CD1c-positive myeloid dendritic cell (primary cell): Measurements from ENCODE around the gene IL17RC.
"Not testable (repeated sequence)": the region's sequence is repeated elsewhere in the genome, so short reads cannot be mapped to it uniquely, and the experiment has no call there.

Experiments used
- DNase-seq: peaks from one replicate; pipeline ENCODE4 v3.0.0-alpha.2; 2016; ENCODE audit errors: extremely low spot score

Gene IL17RC, protein sequence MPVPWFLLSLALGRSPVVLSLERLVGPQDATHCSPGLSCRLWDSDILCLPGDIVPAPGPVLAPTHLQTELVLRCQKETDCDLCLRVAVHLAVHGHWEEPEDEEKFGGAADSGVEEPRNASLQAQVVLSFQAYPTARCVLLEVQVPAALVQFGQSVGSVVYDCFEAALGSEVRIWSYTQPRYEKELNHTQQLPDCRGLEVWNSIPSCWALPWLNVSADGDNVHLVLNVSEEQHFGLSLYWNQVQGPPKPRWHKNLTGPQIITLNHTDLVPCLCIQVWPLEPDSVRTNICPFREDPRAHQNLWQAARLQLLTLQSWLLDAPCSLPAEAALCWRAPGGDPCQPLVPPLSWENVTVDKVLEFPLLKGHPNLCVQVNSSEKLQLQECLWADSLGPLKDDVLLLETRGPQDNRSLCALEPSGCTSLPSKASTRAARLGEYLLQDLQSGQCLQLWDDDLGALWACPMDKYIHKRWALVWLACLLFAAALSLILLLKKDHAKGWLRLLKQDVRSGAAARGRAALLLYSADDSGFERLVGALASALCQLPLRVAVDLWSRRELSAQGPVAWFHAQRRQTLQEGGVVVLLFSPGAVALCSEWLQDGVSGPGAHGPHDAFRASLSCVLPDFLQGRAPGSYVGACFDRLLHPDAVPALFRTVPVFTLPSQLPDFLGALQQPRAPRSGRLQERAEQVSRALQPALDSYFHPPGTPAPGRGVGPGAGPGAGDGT

GRCh38 chr3:9916734-9917680, at the start of gene IL17RC:
IL17RC (plus strand) TSS chr3:9917098; CDS start chr3:9917316, 218 bp downstream.
- peak; percentile 70 for DNase-seq

- no peak for DNase-seq
Measured at GRCh38 chr3:9867106-9867505, 49.8 kb upstream of the IL17RC start.

GRCh38 chr3:9869955-9870354, 46.9 kb upstream of the IL17RC start:
- no peak for DNase-seq

DNA sequence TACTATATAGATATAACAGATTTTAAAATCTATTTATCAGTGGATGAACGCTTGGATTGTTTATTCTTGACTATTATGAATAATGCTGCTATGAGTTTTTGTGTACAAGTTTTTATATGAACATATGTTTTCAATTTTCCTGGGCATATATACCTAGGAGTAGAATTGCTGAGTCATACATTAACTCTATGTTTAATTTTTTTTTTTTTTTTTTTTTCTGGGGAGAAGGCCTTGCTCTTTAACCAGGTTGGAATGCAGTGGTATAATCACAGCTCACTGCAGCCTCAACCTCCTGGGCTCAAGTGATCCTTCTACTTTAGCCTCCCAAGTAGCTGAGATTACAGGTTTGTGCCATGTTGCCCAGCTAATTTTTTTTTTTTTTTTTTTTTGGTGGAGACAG, 45.9 kb upstream of the IL17RC start:
- no peak for DNase-seq

DNA sequence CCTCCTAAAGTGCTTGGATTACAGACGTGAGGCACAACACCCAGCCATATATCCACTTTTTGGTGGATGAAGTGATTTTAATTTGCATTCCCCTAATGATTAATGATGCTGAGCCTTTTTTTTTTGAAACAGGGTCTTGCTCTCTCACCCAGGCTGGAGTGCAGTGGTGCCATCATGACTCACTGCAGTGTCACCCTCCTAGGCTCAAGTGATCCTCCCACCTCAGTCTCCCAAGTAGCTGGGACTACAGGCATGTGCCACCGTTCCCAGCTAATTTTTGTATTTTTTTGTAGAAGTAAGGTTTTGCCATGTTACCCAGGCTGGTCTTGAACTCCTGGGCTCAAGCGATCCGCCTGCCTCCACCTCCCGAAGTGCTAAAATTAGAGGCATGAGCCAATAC, 44.8 kb upstream of the IL17RC start:
- DNase-seq, result not testable (repeated sequence)

GRCh38 chr3:9875448-9875847, 41.5 kb upstream of the IL17RC start:
- no peak for DNase-seq

DNA sequence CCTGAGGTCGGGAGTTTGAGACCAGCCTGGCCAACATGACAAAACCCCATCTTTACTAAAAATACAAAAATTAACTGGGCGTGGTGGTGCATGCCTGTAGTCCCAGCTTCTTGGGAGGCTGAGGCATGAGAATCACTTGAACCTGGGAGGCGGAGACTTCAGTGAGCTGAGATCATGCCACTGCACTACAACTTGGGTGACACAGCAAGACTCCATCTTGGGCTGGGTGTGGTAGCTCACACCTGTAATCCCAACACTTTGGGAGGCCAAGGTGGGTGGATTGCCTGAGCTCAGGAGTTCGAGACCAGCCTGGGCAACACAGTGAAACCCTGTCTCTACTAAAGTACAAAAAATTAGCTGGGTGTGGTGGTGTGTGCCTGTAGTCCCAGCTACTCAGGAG, 40.6 kb upstream of the IL17RC start:
- not testable (repeated sequence) for DNase-seq

DNA sequence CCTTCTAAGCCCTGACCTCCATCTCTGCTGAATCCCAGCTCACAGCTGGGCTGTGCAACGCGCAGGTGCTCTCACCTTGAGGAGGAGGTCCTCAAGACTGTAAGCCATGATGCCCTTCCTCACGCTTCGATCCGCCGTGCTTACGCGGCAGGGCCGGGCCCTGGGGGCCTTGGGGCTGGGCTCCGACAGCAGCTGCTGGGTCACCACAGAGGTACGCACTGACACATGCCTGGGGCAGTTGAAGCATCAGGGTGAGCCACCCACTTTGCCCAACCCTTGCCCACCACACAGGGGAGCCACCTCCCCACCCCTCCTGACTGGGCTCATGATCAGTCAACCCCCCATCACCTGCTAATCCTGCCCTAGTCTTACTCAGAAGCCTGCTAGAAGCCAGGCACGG, 39.9 kb upstream of the IL17RC start:
- no peak for DNase-seq

- DNase-seq, result no peak
Measured at GRCh38 chr3:9878700-9879099, 38.2 kb upstream of the IL17RC start.

- no peak for DNase-seq
Measured at GRCh38 chr3:9879830-9880549, 36.9 kb upstream of the IL17RC start, which contains the start of gene CIDEC. CIDEC (minus strand) TSS chr3:9880253; CDS start chr3:9878486, 1,767 bp downstream.

- no peak for DNase-seq
Measured at GRCh38 chr3:9881441-9881840, 35.5 kb upstream of the IL17RC start.

GRCh38 chr3:9883706-9884554, 33.0 kb upstream of the IL17RC start:
- DNase-seq, result no peak

- DNase-seq, result no peak
Measured at GRCh38 chr3:9884555-9885165, 32.2 kb upstream of the IL17RC start.

GRCh38 chr3:9886328-9886727, 30.6 kb upstream of the IL17RC start:
- no peak for DNase-seq

- DNase-seq, result no peak
Measured at GRCh38 chr3:9887480-9887879, 29.4 kb upstream of the IL17RC start.

GRCh38 chr3:9888540-9888939, 28.4 kb upstream of the IL17RC start:
- no peak for DNase-seq

- DNase-seq, result no peak
Measured at GRCh38 chr3:9889405-9889804, 27.5 kb upstream of the IL17RC start.

DNA sequence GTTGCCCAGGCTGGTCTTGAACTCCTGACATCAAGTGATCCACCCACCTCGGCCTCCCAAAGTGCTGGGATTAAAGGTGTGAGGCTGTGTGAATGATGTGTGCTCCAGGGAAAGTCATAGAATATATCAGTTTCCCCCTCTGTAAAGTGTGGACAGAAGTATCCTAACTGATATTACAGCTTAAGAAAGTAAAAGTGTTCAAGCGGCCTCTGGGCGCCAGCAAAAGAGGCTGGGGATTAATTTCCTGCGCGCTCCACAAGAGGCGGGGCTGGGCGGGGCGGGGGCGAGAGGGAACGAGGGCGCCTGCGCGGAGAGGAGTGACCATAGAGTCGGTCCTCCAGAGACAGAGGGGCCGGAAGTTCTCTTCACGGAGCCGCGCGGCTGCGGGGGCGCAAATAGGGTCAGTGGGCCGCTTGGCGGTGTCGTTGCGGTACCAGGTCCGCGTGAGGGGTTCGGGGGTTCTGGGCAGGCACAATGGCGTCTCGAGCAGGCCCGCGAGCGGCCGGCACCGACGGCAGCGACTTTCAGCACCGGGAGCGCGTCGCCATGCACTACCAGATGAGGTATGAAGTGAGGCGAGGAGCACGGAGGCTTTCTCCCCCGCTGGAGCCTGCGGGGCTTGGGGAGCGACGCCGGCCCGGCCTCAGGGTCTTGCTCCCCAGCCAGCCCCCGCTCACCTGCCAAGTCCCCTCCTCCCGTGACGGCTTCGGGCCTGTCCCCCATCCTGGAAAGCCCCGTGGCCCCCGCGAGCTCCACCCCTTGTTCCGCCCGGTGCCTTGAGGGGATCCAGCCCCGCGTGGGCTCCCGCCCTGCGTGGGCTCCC, 26.4 kb upstream of the IL17RC start, which contains the start of gene JAGN1:
JAGN1 (plus strand) TSS at position 362 of the 823 bp plus-strand sequence; CDS start at position 475, 113 bp downstream.
- peak; percentile 97 for DNase-seq
